Suprapubic skin (tissue), 3 donors: ENCODE data around the gene UNC93B1.

Experiments
- POLR2AphosphoS5 ChIP-seq, 3 donors: sonication (generic); formaldehyde crosslinking; IDR thresholded peaks; one replicate each; pipeline ENCODE4 v1.6.1; 2017; ENCODE audit warnings: antibody characterized with exemption in 3 of 3
- TF ChIP-seq, protein P1 (sequence below), 2 donors: fragments of 200-600 bp in 1 of 2; fragments of 450-650 bp in 1 of 2; sonication (generic) in 1 of 2; IDR thresholded peaks; one replicate each; pipeline ENCODE4 v1.5.1; 2016 to 2019; ENCODE audit warnings: antibody characterized with exemption in 2 of 2, mild to moderate bottlenecking in 1 of 2, moderate library complexity in 1 of 2

DNA sequence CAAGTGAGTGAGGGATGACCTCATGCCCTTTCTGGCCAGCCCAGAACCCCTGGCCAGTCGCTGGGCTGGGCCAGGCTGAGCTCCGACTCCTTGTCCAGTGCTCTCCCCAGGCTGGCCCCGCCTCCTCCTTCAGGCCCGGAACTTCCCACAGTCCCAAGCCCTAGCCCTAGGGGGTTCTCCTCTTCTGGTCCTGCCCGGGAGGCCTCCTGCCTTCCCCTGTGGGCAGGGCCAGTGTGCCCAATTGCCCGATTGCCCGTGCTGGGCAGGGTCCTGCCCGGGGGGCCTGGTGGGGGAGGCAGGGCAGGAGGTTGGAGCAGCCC lies 39.1 kb upstream of the UNC93B1 start:
- TF ChIP-seq, protein P1, sequence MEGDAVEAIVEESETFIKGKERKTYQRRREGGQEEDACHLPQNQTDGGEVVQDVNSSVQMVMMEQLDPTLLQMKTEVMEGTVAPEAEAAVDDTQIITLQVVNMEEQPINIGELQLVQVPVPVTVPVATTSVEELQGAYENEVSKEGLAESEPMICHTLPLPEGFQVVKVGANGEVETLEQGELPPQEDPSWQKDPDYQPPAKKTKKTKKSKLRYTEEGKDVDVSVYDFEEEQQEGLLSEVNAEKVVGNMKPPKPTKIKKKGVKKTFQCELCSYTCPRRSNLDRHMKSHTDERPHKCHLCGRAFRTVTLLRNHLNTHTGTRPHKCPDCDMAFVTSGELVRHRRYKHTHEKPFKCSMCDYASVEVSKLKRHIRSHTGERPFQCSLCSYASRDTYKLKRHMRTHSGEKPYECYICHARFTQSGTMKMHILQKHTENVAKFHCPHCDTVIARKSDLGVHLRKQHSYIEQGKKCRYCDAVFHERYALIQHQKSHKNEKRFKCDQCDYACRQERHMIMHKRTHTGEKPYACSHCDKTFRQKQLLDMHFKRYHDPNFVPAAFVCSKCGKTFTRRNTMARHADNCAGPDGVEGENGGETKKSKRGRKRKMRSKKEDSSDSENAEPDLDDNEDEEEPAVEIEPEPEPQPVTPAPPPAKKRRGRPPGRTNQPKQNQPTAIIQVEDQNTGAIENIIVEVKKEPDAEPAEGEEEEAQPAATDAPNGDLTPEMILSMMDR (IDR thresholded peaks at IDR 0.05), result no peak
- TF ChIP-seq POLR2AphosphoS5 (IDR thresholded peaks at IDR 0.05), result no peak
